ENCODE results near the gene CERT1. TPM values are rescaled to one million over a fixed set of nuclear protein-coding genes. Genes with fewer than 3 reads are reported as not detected.

The CERT1 gene
- total and polyA plus RNA-seq, 9 of the 15 experiments (the other 6 are each of a cell fraction or from before 2014, with no cell fraction given) = 3.4 to 24.7 (median 9.8) TPM

- TF ChIP-seq, protein P1, sequence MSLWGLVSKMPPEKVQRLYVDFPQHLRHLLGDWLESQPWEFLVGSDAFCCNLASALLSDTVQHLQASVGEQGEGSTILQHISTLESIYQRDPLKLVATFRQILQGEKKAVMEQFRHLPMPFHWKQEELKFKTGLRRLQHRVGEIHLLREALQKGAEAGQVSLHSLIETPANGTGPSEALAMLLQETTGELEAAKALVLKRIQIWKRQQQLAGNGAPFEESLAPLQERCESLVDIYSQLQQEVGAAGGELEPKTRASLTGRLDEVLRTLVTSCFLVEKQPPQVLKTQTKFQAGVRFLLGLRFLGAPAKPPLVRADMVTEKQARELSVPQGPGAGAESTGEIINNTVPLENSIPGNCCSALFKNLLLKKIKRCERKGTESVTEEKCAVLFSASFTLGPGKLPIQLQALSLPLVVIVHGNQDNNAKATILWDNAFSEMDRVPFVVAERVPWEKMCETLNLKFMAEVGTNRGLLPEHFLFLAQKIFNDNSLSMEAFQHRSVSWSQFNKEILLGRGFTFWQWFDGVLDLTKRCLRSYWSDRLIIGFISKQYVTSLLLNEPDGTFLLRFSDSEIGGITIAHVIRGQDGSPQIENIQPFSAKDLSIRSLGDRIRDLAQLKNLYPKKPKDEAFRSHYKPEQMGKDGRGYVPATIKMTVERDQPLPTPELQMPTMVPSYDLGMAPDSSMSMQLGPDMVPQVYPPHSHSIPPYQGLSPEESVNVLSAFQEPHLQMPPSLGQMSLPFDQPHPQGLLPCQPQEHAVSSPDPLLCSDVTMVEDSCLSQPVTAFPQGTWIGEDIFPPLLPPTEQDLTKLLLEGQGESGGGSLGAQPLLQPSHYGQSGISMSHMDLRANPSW (CRISPR knock-in tag; IDR thresholded peaks at IDR 0.05) = no peak
- no peak for TF ChIP-seq MCM3 (IDR thresholded peaks at IDR 0.05)
- TF ChIP-seq ZFP91 (CRISPR knock-in tag; IDR thresholded peaks at IDR 0.05) = no peak
- TF ChIP-seq E2F8 (IDR thresholded peaks at IDR 0.05; ENCODE audit: low read depth, partially characterized antibody) = peak; percentile 11
- TF ChIP-seq RFX5 (IDR thresholded peaks at IDR 0.05; ENCODE audit: low read depth, low read length) = no peak
- TF ChIP-seq NR1H2 (CRISPR knock-in tag; IDR thresholded peaks at IDR 0.05) = no peak
- TF ChIP-seq SETDB1 (IDR thresholded peaks at IDR 0.05; ENCODE audit: low read length) = peak; percentile 84
- no peak for TF ChIP-seq TCF3 (CRISPR knock-in tag; IDR thresholded peaks at IDR 0.05)
- no peak for TF ChIP-seq ZMIZ1 (IDR thresholded peaks at IDR 0.05; ENCODE audit: low read depth in 2 of 2, low read length in 2 of 2)
- TF ChIP-seq, protein P2, sequence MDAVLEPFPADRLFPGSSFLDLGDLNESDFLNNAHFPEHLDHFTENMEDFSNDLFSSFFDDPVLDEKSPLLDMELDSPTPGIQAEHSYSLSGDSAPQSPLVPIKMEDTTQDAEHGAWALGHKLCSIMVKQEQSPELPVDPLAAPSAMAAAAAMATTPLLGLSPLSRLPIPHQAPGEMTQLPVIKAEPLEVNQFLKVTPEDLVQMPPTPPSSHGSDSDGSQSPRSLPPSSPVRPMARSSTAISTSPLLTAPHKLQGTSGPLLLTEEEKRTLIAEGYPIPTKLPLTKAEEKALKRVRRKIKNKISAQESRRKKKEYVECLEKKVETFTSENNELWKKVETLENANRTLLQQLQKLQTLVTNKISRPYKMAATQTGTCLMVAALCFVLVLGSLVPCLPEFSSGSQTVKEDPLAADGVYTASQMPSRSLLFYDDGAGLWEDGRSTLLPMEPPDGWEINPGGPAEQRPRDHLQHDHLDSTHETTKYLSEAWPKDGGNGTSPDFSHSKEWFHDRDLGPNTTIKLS (IDR thresholded peaks at IDR 0.05; ENCODE audit: borderline replicate concordance, low read depth) = peak; percentile 81; the same call in 1 of the 2 replicates
- peak; percentile 20; the same call in 1 of the 2 replicates for TF ChIP-seq ZNF197 (CRISPR knock-in tag; IDR thresholded peaks at IDR 0.05; ENCODE audit: low read depth)
- TF ChIP-seq RAD51 (IDR thresholded peaks at IDR 0.05; ENCODE audit: borderline replicate concordance, low read depth) = no peak
- no peak for TF ChIP-seq GTF2E2 (tag; IDR thresholded peaks at IDR 0.05)
These were observed at the start of gene CERT1, which contains the start of gene POLK (continued) for GRCh38 chr5:75511435-75512382.
